ENCODE measurements around the gene FOXJ3.

Gene FOXJ3

DNA sequence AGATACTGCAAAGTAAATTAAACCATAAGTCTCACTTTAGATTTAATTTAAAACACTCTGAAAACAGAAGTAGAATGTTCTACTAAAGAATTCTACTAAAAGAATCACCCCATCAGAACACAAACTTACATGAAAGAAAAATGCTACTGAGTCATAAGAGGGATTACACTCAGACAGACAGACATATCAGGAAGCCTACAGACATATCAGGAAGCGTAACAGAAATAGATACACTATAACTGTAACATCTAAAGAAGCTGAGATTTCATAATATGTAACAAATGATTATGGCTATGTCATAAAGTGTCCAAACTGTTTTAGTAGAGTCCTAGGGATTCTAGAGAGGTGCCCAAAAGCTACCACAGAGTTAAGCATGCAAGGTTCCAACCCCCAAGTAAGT lies 23.9 kb downstream of the FOXJ3 start:
- DNase-seq (ENCODE audit: low read depth): no peak

DNA sequence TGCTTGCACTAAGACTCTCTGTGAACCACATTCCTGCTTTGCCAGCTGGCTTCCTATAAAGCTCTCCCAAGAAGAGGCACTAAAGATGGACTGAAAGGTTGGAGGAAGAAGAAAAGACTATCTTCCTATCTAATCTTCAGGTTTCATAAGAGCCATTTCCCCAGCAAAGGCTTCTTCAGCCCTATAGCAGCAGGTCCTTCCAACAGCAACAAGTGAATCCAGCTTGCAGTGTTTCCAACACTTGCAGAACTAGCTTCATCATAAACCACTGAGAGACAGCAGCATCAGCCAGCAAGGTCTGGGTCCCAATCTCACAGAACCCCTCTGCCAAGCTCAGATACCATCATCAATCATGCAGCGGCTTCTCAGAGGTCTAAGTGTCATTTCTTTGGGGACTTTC lies 28.1 kb downstream of the FOXJ3 start:
- no peak for DNase-seq (ENCODE audit: low read depth)

GRCh38 chr1:42305639-42306038 lies 29.4 kb downstream of the FOXJ3 start:
- no peak for DNase-seq (ENCODE audit: low read depth)

GRCh38 chr1:42302034-42302433 lies 33.0 kb downstream of the FOXJ3 start:
- DNase-seq (ENCODE audit: low read depth): no peak

- no peak for DNase-seq (ENCODE audit: low read depth)
These were observed 36.5 kb downstream of the FOXJ3 start for GRCh38 chr1:42298520-42298919.

DNA sequence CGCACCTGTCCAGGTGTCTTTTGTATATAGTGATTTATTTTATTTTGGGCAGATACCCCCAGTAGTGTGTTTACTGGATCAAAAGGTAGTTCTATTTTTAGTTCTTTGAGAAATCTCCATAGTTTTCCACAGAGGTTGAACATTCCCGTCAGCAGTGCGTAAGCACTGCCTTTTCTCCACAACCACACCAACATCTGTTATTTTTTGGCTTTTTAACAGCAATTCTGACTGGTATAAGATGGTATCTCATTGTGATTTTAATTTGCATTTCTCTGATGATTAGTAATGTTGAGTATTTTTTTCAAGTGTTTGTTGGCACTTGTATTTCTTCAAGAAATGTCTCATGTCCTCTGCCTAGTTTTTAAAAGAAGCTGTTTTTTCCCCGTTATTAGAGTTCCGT lies 39.2 kb downstream of the FOXJ3 start:
- DNase-seq (ENCODE audit: low read depth): no peak

- DNase-seq (ENCODE audit: low read depth): no peak
These were observed 44.9 kb downstream of the FOXJ3 start for GRCh38 chr1:42290130-42290529.

DNA sequence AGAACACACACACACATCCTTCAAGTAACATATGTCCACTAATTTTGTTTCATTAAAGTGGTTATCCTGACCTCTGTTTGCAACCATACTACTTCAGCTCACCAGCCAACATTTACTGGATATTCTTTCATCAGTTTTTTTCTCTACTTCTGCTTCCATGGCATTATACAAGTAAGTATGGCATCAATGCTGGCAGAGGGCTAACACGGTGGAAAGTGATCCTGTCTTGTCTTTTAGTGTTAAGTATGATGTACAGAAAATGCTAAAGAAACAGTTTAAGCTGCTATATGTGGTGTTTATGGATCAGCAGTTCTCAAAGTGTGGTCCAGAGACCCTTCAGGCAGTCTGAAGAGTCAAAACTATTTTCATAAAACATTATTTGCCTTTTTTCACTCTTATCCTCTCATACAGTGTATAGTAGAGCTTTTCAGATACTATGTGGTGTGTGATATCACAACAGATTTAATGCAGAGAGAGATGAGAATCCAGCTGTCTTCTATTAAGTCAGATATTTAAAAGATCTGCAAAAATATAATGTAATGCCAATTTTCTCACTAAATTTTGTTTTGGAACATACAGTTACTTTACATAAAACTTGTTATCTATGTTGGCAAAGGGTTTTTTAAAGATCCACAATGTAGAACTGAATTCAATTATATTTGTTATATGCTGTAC lies 46.6 kb downstream of the FOXJ3 start:
- DNase-seq (ENCODE audit: low read depth): no peak

DNA sequence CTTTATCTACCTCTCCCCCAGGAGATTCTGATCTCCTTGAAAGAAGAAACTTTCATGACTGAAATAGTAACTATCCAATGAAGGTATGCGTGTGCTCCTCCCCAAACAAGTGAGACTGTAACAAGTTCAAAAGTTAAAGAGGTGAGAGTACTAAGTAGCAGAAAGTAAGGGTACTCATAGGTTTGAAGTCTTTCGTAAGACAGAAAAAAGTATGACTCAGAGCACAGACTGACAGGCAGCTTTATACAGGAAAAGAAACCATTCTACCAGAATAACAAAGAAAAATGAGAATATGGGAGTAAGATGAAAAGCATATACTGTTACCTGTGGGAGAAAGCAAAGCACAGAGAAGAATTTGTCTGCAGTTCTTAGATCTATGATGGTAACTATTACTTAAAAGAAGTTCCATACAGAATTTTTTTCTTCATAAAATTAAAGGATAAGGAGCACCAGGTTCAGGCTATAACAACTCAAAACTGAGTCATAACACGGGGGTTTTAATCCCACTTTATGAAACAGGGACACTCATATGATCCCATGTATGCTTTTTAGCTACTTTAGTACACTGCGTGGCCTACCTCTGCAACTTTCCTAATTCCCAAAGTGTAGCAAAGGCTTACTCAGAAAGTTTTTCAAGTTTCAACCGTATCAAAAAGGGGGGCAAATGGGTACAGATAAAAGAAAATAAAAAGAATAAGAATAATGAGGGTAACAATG lies 52.0 kb downstream of the FOXJ3 start:
- DNase-seq (ENCODE audit: low read depth): no peak

DNA sequence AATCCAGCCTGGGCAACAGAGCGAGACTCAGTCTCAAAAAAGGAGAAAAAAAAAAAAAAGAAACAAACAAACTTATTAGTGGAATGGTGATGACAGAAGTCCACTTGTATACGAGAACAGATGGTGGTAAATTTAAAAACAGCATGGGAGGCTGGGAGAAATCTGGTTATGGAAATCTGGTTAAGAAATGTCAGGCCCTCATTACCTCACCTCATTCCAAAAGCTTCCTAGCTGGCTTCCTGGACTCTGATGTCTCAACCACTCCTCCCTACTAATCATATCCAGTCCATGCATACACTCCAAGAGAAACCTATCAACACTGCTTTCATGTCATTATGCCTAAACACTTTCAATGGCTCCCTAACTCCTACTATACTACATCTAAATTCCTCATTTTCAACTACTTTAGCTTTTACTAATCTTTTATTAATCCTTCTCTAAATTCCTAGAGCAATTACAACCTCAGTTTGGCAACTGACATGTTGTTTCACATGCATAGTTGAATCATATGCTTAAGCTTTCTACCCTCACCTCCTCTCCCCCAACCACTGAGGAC lies 52.9 kb downstream of the FOXJ3 start:
- DNase-seq (ENCODE audit: low read depth): no peak

- DNase-seq (ENCODE audit: low read depth): no peak
These were observed 54.2 kb downstream of the FOXJ3 start for GRCh38 chr1:42280821-42281220.

DNA sequence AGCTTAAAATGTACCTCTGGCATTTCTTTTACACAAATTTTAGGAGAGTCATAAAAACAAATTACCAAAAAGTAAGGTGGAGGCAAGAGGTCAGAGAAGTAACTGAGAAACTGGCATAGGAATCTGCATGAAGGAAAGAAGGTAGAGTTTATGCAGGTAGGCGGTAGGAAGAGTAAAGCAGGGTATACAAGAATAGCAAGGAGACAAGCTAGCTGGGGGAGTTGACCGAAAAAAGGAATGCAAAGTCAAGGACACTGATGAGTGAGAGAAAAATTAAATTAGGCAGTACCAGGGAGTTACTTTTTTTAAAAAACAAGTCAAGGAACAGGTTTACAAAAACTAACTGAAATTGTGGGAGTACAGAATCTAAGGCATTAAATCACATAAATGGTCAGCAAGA lies 56.0 kb downstream of the FOXJ3 start:
- no peak for DNase-seq (ENCODE audit: low read depth)

DNA sequence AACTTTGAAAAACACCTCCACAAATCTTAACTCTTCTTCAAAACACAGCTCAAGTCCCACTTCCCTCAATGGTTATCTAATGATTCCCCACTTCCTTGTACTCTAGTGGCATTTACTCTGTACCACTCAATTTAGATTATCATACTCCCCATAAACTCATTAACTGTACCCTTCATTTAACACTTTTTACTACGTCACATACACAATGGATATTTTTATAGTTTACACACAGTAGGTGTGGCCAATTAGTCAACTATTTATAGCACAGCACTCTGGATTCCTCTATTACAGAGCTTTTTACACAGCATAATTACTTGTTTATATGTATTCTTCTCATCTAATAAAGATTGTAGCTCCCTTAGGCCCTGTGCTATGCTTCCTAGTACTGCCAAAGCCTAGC lies 62.1 kb downstream of the FOXJ3 start:
- DNase-seq (ENCODE audit: low read depth): no peak

- DNase-seq (ENCODE audit: low read depth): no peak
These were observed 67.1 kb downstream of the FOXJ3 start for GRCh38 chr1:42267904-42268303.

- DNase-seq (ENCODE audit: low read depth): no peak
These were observed 68.5 kb downstream of the FOXJ3 start for GRCh38 chr1:42266253-42267135.

- DNase-seq (ENCODE audit: low read depth): no peak
These were observed 70.4 kb downstream of the FOXJ3 start for GRCh38 chr1:42264511-42265190.

GRCh38 chr1:42263019-42263418 lies 72.0 kb downstream of the FOXJ3 start:
- DNase-seq (ENCODE audit: low read depth): no peak

DNA sequence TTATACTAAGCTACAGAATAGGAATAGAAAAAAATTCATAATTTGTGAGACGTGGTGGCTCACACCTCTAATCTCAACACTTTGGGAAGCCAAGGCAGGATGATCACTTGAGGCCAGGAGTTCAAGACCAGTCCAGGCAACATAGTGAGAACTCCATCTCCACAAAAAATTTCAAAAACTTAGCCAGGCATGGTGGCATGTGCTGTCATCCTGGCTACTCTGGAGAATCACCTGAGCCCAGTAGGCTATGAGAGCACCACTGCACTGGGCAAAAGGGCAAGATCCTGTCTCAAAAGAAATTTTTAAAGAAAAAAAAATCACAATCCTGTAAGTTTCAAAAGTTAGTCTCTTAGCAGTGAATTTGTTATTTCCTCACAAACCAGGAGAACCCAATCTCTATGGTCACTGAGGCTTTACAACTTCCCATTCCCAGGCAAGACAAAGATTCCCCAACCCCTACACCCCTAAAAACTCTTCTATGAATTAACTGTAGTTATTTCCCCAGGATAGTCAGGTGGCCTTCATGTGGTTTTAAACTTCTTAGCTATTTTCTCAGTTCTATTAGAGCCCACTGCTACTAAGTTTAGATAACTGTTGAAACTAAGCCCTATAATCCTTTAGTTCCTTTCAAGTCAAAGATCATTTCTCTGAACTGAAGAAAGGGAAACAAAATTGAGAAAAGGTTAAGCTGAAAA lies 74.5 kb downstream of the FOXJ3 start:
- no peak for DNase-seq (ENCODE audit: low read depth)

GRCh38 chr1:42259739-42260064 lies 75.3 kb downstream of the FOXJ3 start:
- DNase-seq (ENCODE audit: low read depth): no peak

DNA sequence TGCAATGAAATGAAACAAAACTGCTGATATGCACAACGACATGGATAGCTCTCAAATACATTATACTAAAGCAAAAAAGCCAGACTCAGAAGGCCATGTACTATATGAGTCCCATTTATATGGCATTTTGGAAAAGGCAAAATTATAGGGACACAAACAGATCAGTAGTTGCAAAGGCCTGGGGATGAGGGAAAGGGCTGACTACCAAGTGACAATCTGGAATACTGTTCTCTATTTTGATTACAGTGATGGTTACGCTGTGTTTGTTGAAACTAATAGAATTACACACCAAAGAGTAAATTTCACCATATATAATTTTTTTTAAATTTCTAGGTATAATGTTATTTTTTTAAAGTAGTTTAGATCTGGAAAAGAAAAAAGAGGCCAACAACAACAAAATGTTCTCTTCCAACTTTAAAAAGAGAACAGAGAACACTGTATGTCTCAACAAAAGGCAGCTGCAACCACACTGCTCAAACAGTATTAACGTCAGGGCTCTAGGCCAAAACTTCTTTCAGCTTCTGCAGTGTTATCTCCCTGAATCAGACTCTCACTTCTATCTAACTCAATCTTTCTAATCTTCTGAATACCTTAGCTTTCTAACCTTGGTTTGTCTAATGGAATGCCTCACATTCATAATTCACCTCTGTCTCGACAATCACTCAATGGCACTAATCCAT lies 75.8 kb downstream of the FOXJ3 start:
- no peak for DNase-seq (ENCODE audit: low read depth)

GRCh38 chr1:42258218-42258617 lies 76.8 kb downstream of the FOXJ3 start:
- no peak for DNase-seq (ENCODE audit: low read depth)
